ENCODE data around the gene DTX3. TPM values are rescaled to one million over a fixed set of nuclear protein-coding genes. Genes with fewer than 3 reads are reported as not detected.

Gene DTX3
- total and polyA plus RNA-seq, 2 of the 13 experiments (the other 11 are each of a cell fraction or from before 2014, with no cell fraction given): 9.0 to 27.2 TPM

DNA sequence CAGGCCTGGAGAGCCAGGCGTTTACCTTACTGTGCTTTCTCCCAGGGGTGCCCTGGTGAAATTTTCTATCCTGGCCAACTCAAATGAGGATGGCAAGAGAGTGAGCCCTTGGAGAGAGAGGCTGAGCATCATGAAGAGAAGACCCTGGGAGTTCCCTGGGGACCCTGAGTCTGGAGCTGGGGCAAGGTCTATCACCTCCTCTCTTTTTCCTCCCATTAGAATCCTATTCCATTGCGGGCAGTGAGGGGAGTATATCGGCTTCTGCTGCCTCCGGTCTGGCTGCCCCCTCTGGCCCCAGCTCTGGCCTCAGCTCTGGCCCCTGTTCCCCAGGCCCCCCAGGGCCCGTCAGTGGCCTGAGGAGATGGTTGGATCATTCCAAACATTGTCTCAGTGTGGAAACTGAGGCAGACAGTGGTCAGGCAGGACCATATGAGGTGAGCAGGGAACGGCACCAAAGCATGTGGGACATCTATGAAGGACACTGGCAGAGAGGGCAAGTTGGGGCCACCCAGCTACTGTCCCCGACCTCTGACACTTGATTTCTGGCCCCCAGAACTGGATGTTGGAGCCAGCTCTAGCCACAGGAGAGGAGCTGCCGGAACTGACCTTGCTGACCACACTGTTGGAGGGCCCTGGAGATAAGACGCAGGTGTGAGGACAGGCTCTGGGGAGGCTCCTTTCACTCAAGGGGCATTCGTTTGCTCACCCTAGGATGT is 8.2 kb downstream of the DTX3 start (continued):
- TF ChIP-seq SYNCRIP (IDR thresholded peaks at IDR 0.05; ENCODE audit: insufficient read depth, low read depth, low read length) (no peak), ETV6 (CRISPR knock-in tag; conservative IDR thresholded peaks at IDR 0.05) (no peak)

DNA sequence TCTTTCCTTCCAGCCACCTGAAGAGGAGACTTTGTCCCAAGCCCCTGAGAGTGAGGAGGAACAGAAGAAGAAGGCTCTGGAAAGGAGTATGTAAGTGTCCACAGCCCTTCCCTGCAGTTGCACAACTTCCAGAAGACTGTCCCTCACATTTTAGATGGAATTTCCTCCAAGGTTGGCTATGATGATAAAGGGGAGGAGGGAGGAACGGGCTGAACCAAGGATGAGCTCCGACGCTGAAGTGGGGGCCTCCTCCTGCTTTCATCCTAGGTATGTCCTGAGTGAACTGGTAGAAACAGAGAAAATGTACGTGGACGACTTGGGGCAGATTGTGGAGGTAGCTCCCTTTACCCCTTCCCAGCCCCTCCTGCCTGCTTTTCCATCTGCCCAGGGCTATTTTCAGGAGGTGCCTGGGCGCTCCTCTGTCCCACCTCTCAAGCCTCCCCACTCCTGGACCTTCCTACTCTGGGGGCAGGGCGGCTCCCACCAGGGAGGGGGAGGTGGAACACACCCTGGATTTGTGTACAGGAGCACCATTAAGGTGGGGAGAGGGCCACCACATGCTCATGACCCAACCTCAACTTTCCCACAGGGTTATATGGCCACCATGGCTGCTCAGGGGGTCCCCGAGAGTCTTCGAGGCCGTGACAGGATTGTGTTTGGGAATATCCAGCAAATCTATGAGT is 8.9 kb downstream of the DTX3 start:
- H3K79me2 ChIP-seq (ENCODE audit: insufficient read depth, low read length): no peaks in the 10 kb centered on the region
- H3K4me1 ChIP-seq (ENCODE audit: insufficient read depth, low read length): peaks cover 32% of the 10 kb centered on the region
- H3K4me3 ChIP-seq (replicated peaks in 1 of 3; ENCODE audit: insufficient read depth in 1 of 3, low read depth in 2 of 3, low read length in 3 of 3): no peak overlapping the region
- H3K4me2 ChIP-seq (ENCODE audit: low read depth, low read length): no peak overlapping the region
- intact Hi-C loops (cut with micrococcal nuclease; ENCODE audit: unreplicated experiment) (no loop called here), in situ Hi-C loops (cut with HindIII; ENCODE audit: extremely low pct_ligation_motif_present, low pct_unique_long_range_greater_than_20kb) (no loop called here)
- DNase-seq (ENCODE audit: low spot score) (no peak), ATAC-seq (no peak), FAIRE-seq (no peak)
- H3K27me3 ChIP-seq (ENCODE audit: control insufficient read depth in 1 of 2, insufficient read depth in 2 of 2, low read length in 2 of 2): peaks cover 0 to 14% of the 10 kb centered on the region in 2 experiments; a peak in 2 of 5 replicates
- H4K20me1 ChIP-seq (ENCODE audit: insufficient read depth, low read length): no peaks in the 10 kb centered on the region
- no peaks in the 10 kb centered on the region for H3K9me3 ChIP-seq (ENCODE audit: low read length)
- CTCF ChIA-PET (ENCODE audit: low intra/inter-chr PET ratio, low total read pairs): no interaction called here
- BruUV-seq (replicated peaks): no TSS peak
- no peak overlapping the region for H3K9ac ChIP-seq (ENCODE audit: insufficient read depth, low read depth, low read length)
- POLR2A ChIA-PET: interaction anchor here (1.1 to 1.9 kb wide), 2 partner anchors 23 to 30 kb away, joined by 3 to 9 read pairs; partner anchors contain the start of gene PIP4K2C
- H3K36me3 ChIP-seq (replicated peaks in 1 of 2; ENCODE audit: control insufficient read depth in 1 of 2, insufficient read depth in 2 of 2, low read length in 2 of 2): no peaks in the 10 kb centered on the region
- WGBS (ENCODE audit: low lambda C conversion rate): 83% methylated on average over 10 of the region's 10 CpGs
- no peak overlapping the region for H2AFZ ChIP-seq (ENCODE audit: low read length)
- H3K27ac ChIP-seq (ENCODE audit: extremely low read length, insufficient read depth, low read length): no peak overlapping the region
- TF ChIP-seq ZFP36 (IDR thresholded peaks at IDR 0.05; ENCODE audit: borderline replicate concordance, low read depth, low read length, partially characterized antibody) (no peak), CCDC6 (CRISPR knock-in tag; IDR thresholded peaks at IDR 0.05) (no peak), ADNP (CRISPR knock-in tag; IDR thresholded peaks at IDR 0.05) (no peak), RARG (CRISPR knock-in tag; IDR thresholded peaks at IDR 0.05; ENCODE audit: low read depth) (no peak), ZZZ3 (CRISPR knock-in tag; IDR thresholded peaks at IDR 0.05; ENCODE audit: borderline replicate concordance) (no peak), NFIC (IDR thresholded peaks at IDR 0.05; ENCODE audit: low read length) (no peak), RNF2 (conservative IDR thresholded peaks at IDR 0.05; ENCODE audit: low read depth) (no peak), TCF7L2 (IDR thresholded peaks at IDR 0.05; ENCODE audit: low read depth, low read length) (no peak)
- TF ChIP-seq, protein P1, sequence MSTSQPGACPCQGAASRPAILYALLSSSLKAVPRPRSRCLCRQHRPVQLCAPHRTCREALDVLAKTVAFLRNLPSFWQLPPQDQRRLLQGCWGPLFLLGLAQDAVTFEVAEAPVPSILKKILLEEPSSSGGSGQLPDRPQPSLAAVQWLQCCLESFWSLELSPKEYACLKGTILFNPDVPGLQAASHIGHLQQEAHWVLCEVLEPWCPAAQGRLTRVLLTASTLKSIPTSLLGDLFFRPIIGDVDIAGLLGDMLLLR (CRISPR knock-in tag; IDR thresholded peaks at IDR 0.05): no peak
- TF ChIP-seq, protein P2, sequence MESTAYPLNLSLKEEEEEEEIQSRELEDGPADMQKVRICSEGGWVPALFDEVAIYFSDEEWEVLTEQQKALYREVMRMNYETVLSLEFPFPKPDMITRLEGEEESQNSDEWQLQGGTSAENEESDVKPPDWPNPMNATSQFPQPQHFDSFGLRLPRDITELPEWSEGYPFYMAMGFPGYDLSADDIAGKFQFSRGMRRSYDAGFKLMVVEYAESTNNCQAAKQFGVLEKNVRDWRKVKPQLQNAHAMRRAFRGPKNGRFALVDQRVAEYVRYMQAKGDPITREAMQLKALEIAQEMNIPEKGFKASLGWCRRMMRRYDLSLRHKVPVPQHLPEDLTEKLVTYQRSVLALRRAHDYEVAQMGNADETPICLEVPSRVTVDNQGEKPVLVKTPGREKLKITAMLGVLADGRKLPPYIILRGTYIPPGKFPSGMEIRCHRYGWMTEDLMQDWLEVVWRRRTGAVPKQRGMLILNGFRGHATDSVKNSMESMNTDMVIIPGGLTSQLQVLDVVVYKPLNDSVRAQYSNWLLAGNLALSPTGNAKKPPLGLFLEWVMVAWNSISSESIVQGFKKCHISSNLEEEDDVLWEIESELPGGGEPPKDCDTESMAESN (CRISPR knock-in tag; conservative IDR thresholded peaks at IDR 0.05): no peak
- TF ChIP-seq, protein P3, sequence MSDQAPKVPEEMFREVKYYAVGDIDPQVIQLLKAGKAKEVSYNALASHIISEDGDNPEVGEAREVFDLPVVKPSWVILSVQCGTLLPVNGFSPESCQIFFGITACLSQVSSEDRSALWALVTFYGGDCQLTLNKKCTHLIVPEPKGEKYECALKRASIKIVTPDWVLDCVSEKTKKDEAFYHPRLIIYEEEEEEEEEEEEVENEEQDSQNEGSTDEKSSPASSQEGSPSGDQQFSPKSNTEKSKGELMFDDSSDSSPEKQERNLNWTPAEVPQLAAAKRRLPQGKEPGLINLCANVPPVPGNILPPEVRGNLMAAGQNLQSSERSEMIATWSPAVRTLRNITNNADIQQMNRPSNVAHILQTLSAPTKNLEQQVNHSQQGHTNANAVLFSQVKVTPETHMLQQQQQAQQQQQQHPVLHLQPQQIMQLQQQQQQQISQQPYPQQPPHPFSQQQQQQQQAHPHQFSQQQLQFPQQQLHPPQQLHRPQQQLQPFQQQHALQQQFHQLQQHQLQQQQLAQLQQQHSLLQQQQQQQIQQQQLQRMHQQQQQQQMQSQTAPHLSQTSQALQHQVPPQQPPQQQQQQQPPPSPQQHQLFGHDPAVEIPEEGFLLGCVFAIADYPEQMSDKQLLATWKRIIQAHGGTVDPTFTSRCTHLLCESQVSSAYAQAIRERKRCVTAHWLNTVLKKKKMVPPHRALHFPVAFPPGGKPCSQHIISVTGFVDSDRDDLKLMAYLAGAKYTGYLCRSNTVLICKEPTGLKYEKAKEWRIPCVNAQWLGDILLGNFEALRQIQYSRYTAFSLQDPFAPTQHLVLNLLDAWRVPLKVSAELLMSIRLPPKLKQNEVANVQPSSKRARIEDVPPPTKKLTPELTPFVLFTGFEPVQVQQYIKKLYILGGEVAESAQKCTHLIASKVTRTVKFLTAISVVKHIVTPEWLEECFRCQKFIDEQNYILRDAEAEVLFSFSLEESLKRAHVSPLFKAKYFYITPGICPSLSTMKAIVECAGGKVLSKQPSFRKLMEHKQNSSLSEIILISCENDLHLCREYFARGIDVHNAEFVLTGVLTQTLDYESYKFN (CRISPR knock-in tag; conservative IDR thresholded peaks at IDR 0.05): no peak
- TF ChIP-seq, protein P4, sequence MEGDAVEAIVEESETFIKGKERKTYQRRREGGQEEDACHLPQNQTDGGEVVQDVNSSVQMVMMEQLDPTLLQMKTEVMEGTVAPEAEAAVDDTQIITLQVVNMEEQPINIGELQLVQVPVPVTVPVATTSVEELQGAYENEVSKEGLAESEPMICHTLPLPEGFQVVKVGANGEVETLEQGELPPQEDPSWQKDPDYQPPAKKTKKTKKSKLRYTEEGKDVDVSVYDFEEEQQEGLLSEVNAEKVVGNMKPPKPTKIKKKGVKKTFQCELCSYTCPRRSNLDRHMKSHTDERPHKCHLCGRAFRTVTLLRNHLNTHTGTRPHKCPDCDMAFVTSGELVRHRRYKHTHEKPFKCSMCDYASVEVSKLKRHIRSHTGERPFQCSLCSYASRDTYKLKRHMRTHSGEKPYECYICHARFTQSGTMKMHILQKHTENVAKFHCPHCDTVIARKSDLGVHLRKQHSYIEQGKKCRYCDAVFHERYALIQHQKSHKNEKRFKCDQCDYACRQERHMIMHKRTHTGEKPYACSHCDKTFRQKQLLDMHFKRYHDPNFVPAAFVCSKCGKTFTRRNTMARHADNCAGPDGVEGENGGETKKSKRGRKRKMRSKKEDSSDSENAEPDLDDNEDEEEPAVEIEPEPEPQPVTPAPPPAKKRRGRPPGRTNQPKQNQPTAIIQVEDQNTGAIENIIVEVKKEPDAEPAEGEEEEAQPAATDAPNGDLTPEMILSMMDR (CRISPR knock-in tag; IDR thresholded peaks at IDR 0.05): no peak

Data from HepG2 (cell line).